22Rv1 (cell line): Measurements from ENCODE around the gene PPP1CC.

Experiments
- CTCF ChIP-seq: fragments of 450-650 bp; IDR thresholded peaks from 2 replicates; pipeline ENCODE4 v1.5.1; 2017; ENCODE audit warnings: mild to moderate bottlenecking
- ZFX ChIP-seq: fragments of 450-650 bp; IDR thresholded peaks from 2 replicates; pipeline ENCODE4 v1.6.1; 2017; ENCODE audit warnings: antibody characterized with exemption, borderline replicate concordance

DNA sequence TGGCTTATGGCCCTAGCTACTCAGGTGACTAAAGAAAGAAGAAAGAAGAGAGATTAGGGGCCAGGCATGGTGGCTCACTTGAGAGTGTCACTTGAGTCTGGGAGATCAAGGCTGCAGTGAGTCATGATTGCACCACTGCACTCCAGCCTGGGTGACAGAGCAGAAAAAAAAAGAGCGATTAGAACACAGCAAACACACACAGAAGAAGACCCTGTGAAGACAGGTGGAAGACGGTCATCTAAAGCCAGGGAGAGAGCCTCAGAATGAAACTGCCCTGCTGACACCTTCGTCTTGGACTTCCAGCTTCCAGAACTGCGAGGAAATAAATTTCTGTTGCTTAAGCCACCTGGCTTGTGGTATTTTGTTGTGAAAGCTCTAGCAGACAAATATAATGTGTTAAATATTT, 17.5 kb upstream of the PPP1CC start:
- TF ChIP-seq CTCF (no peak), ZFX (no peak)
